Adrenal gland (tissue), 12 donors: ENCODE data around the gene MIA2. TPM values are rescaled to one million over a fixed set of nuclear protein-coding genes. Genes with fewer than 3 reads are reported as not detected.
"Not testable (repeated sequence)": the region's sequence is repeated elsewhere in the genome, so short reads cannot be mapped to it uniquely, and the experiment has no call there.

ENCODE experiments used
- DNase-seq, 7 donors: peaks; one replicate each; pipeline ENCODE4 v3.0.0-alpha.2; 2019 to 2020
- H3K27ac ChIP-seq, 5 donors: fragments of 200-600 bp; sonication (generic) in 4 of 5; 1 replicate in 3 of 5; 2 replicates in 2 of 5; pipeline versions ENCODE4 v1.5.1 to v1.8.0; 2016 to 2020; ENCODE audit warnings: mild to moderate bottlenecking in 1 of 5
- H3K27me3 ChIP-seq: fragments of 200-600 bp; 2 replicates; pipeline ENCODE4 v1.8.0; 2021
- H3K36me3 ChIP-seq, 2 donors: fragments of 200-600 bp; replicated peaks in 1 of 2; 1 replicate in 1 of 2; 2 replicates in 1 of 2; pipeline versions ENCODE4 v1.5.1 to v1.8.0; 2018 to 2022
- H3K4me1 ChIP-seq, 2 donors: fragments of 200-600 bp; replicated peaks in 1 of 2; 1 replicate in 1 of 2; 2 replicates in 1 of 2; pipeline versions ENCODE4 v1.5.1 to v1.8.0; 2018 to 2021
- H3K4me3 ChIP-seq, 4 donors: fragments of 200-600 bp; sonication (generic) in 3 of 4; one replicate each; pipeline ENCODE4 v1.5.1; 2016 to 2018
- H3K9me3 ChIP-seq, 3 donors: fragments of 200-600 bp; sonication (generic) in 1 of 3; replicated peaks in 1 of 3; 1 replicate in 2 of 3; 2 replicates in 1 of 3; pipeline versions ENCODE4 v1.5.1 to v1.8.0; 2016 to 2021
- POLR2A ChIP-seq, 2 donors: fragments of 450-650 bp; IDR thresholded peaks; one replicate each; pipeline ENCODE4 v1.6.1; 2017; ENCODE audit warnings: antibody characterized with exemption in 2 of 2, mild to moderate bottlenecking in 2 of 2, moderate library complexity in 1 of 2
- WGBS, 4 donors: extraction: QIAGEN DNeasy Blood & Tissue Kit in 2 of 4; methylation state at CpG; one replicate each; pipeline versions ENCODE4 v1.1.5 to v1.1.7; 2013 to 2017; 5-methylcytosine and 5-hydroxymethylcytosine counted together
- intact Hi-C, 2 donors: fragments of 100-400 bp; cut with DNase I; formaldehyde crosslinking; loops; one replicate each; pipeline versions ENCODE4 v1.14.1 to v1.15.0; 2022 to 2023
- polyA plus RNA-seq, 3 donors: library from polyadenylated mRNA; stranded (reverse); fragments of 200-250 nt in 2 of 3; fragments of 350-450 nt in 1 of 3; fragmentation: Illumina TruSeq in 1 of 3; extraction: RNeasy Lipid Tissue Mini Kit (QIAGEN cat#74804) in 1 of 3; gene quantifications; one replicate each; pipeline ENCODE4 v1.2.3, GENCODE V29; 2013 to 2014
- total RNA-seq, 9 donors: library from RNA; depleted of rRNA in 4 of 9; stranded (reverse); fragments of >200 nt in 4 of 9; fragments of 120-200 nt in 1 of 9; fragmentation: NEBNext Ultra II Directional in 1 of 9; extraction: Animal tissue kit (Norgen Biotek cat#: 25700) in 1 of 9; gene quantifications; one replicate each; pipeline versions ENCODE4 v1.1.0 to v1.2.4, GENCODE V29; 2013 to 2023
- TF ChIP-seq, protein P1 (sequence below), 6 experiments: fragments of 450-650 bp in 4 of 6; fragments of 200-600 bp in 2 of 6; sonication (generic) in 1 of 6; IDR thresholded peaks; 1 replicate in 5 of 6; 2 replicates in 1 of 6; pipeline versions ENCODE4 v1.5.1 to v1.8.0; 2016 to 2021; ENCODE audit warnings: antibody characterized with exemption in 6 of 6, mild to moderate bottlenecking in 2 of 6, moderate library complexity in 1 of 6
- donor health status: healthy with polysubstance abuse.
- donor health status: Bipolar disorder and iron deficiency.
- donor health status: DM: yes; HTN: yes; CAD: no.
- donor health status: DM: no; HTN: no; CAD: no.
- donor health status: DM: no; HTN: no; CAD: no.
- donor health status: DM: yes; HTN: yes; CAD: no.

Gene MIA2
- total and polyA plus RNA-seq, 12 donors: 24.8 to 62.0 (median 41.5) TPM

DNA sequence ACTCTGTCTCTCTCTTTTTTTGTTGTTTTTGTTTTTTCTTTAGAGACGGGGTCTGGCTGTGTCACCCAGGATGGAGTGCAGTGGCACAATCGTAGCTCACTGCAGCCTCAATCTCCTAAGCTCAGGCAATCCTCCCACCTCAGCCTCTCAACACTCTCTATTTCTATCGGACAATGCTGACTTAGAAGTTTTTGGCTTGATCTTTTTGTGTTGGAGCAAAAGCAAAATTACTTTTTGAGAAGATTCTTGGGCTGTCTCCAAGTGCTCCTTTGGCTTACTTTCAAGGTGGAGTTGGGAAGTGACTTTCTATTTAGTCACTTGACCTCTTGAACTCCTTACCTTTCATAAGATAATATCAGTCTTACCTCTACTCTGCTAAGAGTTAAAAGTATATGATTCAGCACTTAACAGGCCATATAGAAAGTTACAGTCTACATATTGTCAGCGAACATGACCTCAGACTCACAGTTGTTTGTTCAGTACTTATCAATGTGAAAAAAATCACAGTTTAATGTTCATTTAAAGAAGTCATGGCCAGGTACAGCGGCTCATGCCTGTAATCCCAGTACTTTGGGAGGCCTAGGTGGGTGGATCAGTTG, 15.4 kb upstream of the MIA2 start:
- H3K36me3 ChIP-seq: no peaks in the 10 kb centered on the region
- no peaks in the 10 kb centered on the region for H3K27me3 ChIP-seq
- TF ChIP-seq, protein P1, sequence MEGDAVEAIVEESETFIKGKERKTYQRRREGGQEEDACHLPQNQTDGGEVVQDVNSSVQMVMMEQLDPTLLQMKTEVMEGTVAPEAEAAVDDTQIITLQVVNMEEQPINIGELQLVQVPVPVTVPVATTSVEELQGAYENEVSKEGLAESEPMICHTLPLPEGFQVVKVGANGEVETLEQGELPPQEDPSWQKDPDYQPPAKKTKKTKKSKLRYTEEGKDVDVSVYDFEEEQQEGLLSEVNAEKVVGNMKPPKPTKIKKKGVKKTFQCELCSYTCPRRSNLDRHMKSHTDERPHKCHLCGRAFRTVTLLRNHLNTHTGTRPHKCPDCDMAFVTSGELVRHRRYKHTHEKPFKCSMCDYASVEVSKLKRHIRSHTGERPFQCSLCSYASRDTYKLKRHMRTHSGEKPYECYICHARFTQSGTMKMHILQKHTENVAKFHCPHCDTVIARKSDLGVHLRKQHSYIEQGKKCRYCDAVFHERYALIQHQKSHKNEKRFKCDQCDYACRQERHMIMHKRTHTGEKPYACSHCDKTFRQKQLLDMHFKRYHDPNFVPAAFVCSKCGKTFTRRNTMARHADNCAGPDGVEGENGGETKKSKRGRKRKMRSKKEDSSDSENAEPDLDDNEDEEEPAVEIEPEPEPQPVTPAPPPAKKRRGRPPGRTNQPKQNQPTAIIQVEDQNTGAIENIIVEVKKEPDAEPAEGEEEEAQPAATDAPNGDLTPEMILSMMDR (IDR thresholded peaks at IDR 0.05): no peak
- no peak for TF ChIP-seq POLR2A (IDR thresholded peaks at IDR 0.05)
- H3K4me1 ChIP-seq: peaks cover 7 to 10% of the 10 kb centered on the region in 2 donors
- peak overlapping the region in 3 of 5 donors; percentile 18 to 49 (median 36) for H3K27ac ChIP-seq
- intact Hi-C loops: no loop called here
- DNase-seq: peak; percentile 29 to 77 (median 67)
- WGBS, 4 donors: 27 to 43% (median 38%) methylated on average over 5 of the region's 5 CpGs
- no peaks in the 10 kb centered on the region for H3K9me3 ChIP-seq
- no peak overlapping the region for H3K4me3 ChIP-seq

DNA sequence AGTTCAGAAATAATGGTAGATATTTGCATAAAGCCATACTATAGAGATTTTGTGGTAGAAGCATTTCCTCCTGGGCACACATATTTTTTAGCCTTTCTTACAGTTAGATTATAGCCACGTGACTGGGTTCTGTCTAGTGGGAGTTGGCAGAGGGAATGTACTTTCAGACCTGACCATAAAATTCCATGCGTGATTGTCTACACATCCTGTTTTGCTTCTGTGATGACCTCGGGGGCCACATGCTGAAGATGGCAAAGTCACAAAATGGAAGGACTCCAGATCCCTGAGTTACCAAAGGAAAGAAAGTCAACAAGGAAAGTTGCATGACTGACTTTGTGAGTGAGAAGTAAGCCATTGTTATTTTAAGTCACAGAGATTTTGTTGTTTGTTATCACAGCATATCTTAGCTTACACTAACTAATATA, 14.6 kb upstream of the MIA2 start:
- intact Hi-C loops: no loop called here
- DNase-seq: peak in 2 of 7 donors; percentile 19 to 22

DNA sequence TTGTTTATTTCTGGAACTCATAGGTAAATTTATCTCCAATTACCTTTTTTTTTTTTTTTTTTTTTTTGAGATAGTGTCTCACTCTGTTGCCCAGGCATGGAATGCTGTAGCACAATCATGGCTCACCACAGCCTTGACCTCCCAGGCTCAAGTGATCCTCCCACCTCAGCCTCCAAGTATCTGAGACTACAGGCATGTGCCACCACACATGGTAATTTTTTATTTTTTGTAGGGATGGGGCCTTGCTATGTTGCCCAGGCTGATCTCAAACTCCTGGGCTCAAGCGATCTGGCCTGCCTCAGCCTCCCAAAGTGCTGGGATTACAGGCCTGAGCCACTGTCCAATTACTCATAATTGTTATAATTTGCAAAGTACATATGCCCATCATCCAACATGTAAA, 13.2 kb upstream of the MIA2 start:
- H3K4me3 ChIP-seq, H3K36me3 ChIP-seq, H3K27ac ChIP-seq, DNase-seq, intact Hi-C loops, H3K9me3 ChIP-seq, H3K27me3 ChIP-seq: not testable (repeated sequence)
- 91 to 100% (median 97%) methylated on average over 1 of the region's 1 CpG for WGBS, 4 donors
- H3K4me1 ChIP-seq: peaks cover 7 to 10% of the 10 kb centered on the region in 2 donors

More for the DNA sequence above, 14.6 kb upstream of the MIA2 start:
- H3K9me3 ChIP-seq: no peaks in the 10 kb centered on the region
- no peak overlapping the region for H3K4me3 ChIP-seq
- TF ChIP-seq POLR2A (IDR thresholded peaks at IDR 0.05): no peak
- TF ChIP-seq, protein P1 (IDR thresholded peaks at IDR 0.05): no peak
- peak overlapping the region in 1 of 5 donors; percentile 18 for H3K27ac ChIP-seq
- WGBS, 4 donors: 40 to 57% (median 43%) methylated on average over 3 of the region's 3 CpGs
- no peaks in the 10 kb centered on the region for H3K36me3 ChIP-seq
- peaks cover 7 to 10% of the 10 kb centered on the region in 2 donors for H3K4me1 ChIP-seq
- H3K27me3 ChIP-seq: no peaks in the 10 kb centered on the region

DNA sequence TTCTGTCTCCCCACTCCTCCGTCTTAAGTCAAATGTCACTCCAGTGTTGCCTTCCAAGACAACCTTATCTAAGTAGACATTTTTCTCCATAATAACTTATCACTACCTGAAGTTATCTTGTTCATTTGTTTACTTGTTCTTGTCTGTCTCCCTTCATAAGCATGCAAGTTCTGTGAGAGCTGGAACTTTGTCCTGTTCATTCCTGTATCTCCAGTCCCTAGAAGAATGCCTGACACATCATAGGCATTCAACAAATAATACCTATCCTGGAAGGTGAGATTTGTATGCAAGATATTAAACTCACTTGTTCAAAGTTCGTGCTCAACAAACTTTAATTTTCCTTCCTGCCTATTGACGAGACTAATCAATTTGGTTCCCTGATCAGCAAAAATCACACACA, 5.7 kb upstream of the MIA2 start:
- no peak overlapping the region for H3K4me3 ChIP-seq
- 86 to 90% (median 90%) methylated on average over 3 of the region's 3 CpGs for WGBS, 4 donors

More for the DNA sequence above, 5.7 kb upstream of the MIA2 start:
- Histone ChIP-seq H3K36me3 (no peaks in the 10 kb centered on the region), H3K9me3 (no peaks in the 10 kb centered on the region), H3K27me3 (no peaks in the 10 kb centered on the region), H3K27ac (no peak overlapping the region), H3K4me1 (no peaks in the 10 kb centered on the region)
- no peak for DNase-seq
- intact Hi-C loops: no loop called here
- TF ChIP-seq POLR2A (IDR thresholded peaks at IDR 0.05): no peak
- TF ChIP-seq, protein P1 (IDR thresholded peaks at IDR 0.05): no peak
